ENCODE measurements around the gene RAD51AP2. TPM values are rescaled to one million over a fixed set of nuclear protein-coding genes. Genes with fewer than 3 reads are reported as not detected.
A peak's percentile ranks its signal among the peaks of the same experiment; 100 is the strongest.

RAD51AP2 gene
- total and polyA plus RNA-seq, 10 donors: not detected

DNA sequence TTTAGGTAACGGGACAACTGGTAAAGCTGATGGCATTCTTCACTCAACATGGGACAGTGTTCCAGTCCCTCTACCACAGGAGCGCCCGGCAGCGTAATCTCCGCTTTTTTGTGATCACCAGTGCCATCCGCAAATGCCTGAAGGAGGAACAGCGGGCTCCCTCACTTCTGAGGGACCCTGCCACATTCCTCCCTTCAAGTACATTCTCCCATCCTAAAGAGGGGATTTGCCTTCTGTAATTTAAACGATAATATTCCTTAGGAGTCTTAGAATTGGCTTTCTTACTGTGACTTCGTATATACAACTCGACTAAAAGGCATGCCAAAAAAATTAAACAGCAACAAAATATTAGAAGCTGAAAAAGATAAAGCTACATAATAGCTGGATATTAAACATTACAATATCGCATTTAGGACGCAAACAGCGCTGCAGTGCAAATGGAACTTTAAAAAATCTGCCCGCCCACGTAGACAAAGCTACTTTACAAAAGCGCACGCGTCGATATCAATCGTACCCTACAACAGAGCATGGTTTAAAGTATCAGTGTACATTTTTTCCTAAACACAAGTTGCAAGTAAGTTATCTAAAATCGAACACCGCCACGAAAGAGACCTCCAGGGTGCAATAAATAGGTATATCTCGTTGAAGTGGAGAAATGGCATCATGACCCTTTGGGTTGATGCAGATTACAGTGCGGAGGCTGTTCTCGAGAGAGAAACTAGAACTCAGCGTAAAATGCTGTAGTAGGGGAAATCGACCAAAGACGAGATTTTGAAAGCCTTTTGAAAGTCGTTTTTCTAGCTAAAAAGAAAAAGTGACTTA lies 20.0 kb upstream of the RAD51AP2 start:
- WGBS, 5 donors: 5 to 7% (median 6%) methylated on average over 30 of the region's 30 CpGs
- Histone ChIP-seq H3K9me3 (no peaks in the 10 kb centered on the region), H3K27me3 (replicated peaks in 1 of 7) (peaks cover 0 to 86% (median 62%) of the 10 kb centered on the region in 7 donors), H3K36me3 (no peaks in the 10 kb centered on the region), H3K4me1 (peaks cover 5 to 32% (median 29%) of the 10 kb centered on the region in 6 donors), H3K4me3 (peak overlapping the region; percentile 20 to 63 (median 36)), H3K27ac (peak overlapping the region in 3 of 8 donors; percentile 32 to 46 (median 40))
- intact Hi-C loops (cut with DNase I; ENCODE audit: low total_unique reads): no loop called here
- no peak for DNase-seq
- TF ChIP-seq POLR2AphosphoS5 (IDR thresholded peaks at IDR 0.05) (no peak), POLR2A (IDR thresholded peaks at IDR 0.05) (no peak)
- TF ChIP-seq, protein P1, sequence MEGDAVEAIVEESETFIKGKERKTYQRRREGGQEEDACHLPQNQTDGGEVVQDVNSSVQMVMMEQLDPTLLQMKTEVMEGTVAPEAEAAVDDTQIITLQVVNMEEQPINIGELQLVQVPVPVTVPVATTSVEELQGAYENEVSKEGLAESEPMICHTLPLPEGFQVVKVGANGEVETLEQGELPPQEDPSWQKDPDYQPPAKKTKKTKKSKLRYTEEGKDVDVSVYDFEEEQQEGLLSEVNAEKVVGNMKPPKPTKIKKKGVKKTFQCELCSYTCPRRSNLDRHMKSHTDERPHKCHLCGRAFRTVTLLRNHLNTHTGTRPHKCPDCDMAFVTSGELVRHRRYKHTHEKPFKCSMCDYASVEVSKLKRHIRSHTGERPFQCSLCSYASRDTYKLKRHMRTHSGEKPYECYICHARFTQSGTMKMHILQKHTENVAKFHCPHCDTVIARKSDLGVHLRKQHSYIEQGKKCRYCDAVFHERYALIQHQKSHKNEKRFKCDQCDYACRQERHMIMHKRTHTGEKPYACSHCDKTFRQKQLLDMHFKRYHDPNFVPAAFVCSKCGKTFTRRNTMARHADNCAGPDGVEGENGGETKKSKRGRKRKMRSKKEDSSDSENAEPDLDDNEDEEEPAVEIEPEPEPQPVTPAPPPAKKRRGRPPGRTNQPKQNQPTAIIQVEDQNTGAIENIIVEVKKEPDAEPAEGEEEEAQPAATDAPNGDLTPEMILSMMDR (IDR thresholded peaks at IDR 0.05 in 8 of 11, conservative IDR thresholded peaks at IDR 0.05 in 3 of 11): no peak

- peaks cover 0 to 67% (median 48%) of the 10 kb centered on the region in 7 donors for H3K27me3 ChIP-seq (replicated peaks in 1 of 7)
- 78 to 91% (median 89%) methylated on average over 2 of the region's 2 CpGs for WGBS, 5 donors
- no peak overlapping the region for H3K4me3 ChIP-seq
Measured at GRCh38 chr2:17536416-17536815, 18.2 kb upstream of the RAD51AP2 start.

DNA sequence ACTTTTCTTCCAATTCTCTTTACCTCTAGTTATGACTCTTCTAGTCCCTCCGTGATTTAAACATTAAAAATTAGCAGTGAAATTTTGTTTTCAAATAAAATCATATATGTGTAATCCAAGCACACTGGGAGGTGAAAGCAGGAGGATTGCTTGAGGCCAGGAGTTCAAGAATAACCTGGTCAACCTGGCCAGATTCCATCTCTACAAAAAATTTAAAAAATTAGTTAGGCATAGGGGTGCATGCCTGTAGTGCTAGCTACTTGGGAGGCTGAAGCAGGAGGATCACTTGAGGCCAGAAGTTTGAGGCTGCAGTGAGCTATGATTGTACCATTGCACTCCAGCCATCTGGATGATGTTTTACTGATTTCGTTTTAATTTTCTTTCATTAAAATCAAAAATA lies 15.3 kb upstream of the RAD51AP2 start:
- H3K4me1 ChIP-seq: peaks cover 0 to 7% (median 4%) of the 10 kb centered on the region in 6 donors
- peaks cover 0 to 39% (median 24%) of the 10 kb centered on the region in 7 donors for H3K27me3 ChIP-seq (replicated peaks in 1 of 7)
- intact Hi-C loops (cut with DNase I; ENCODE audit: low total_unique reads): no loop called here
- DNase-seq: no peak
- no peak overlapping the region for H3K27ac ChIP-seq
- H3K4me3 ChIP-seq: no peak overlapping the region
- no peaks in the 10 kb centered on the region for H3K36me3 ChIP-seq
- WGBS, 5 donors: 68 to 79% (median 76%) methylated on average over 2 of the region's 2 CpGs
- H3K9me3 ChIP-seq: no peaks in the 10 kb centered on the region
- TF ChIP-seq POLR2AphosphoS5 (IDR thresholded peaks at IDR 0.05) (no peak), POLR2A (IDR thresholded peaks at IDR 0.05) (no peak)
- TF ChIP-seq, protein P1 (IDR thresholded peaks at IDR 0.05 in 8 of 11, conservative IDR thresholded peaks at IDR 0.05 in 3 of 11): no peak

More at GRCh38 chr2:17536416-17536815, 18.2 kb upstream of the RAD51AP2 start:
- Histone ChIP-seq H3K4me1 (peaks cover 5 to 32% (median 29%) of the 10 kb centered on the region in 6 donors), H3K27ac (no peak overlapping the region), H3K9me3 (no peaks in the 10 kb centered on the region), H3K36me3 (no peaks in the 10 kb centered on the region)
- intact Hi-C loops (cut with DNase I; ENCODE audit: low total_unique reads): no loop called here
- DNase-seq: no peak
- TF ChIP-seq, protein P1 (IDR thresholded peaks at IDR 0.05 in 8 of 11, conservative IDR thresholded peaks at IDR 0.05 in 3 of 11): no peak
- TF ChIP-seq POLR2AphosphoS5 (IDR thresholded peaks at IDR 0.05): no peak

DNA sequence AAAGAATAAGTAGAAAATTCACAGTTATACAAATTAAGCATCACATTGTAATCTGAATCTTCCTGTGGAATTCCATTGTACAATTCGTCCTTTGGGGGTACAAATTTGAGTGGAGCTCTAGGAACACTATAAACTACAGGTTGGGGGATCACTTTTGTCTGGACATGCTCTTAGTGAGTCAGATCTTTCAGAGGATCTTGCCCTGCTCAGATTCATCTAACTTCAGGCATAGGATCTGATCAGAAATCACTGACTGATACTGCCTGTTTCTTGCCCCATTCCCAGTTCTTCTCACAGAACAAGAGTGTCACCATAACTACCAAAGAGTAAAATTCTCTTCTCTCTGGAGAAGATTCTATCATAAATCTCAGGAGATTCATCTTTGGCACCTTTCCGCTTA lies 11.5 kb upstream of the RAD51AP2 start:
- Histone ChIP-seq H3K36me3 (no peaks in the 10 kb centered on the region), H3K4me3 (no peak overlapping the region), H3K27me3 (replicated peaks in 1 of 7) (peaks cover 0 to 7% (median 0%) of the 10 kb centered on the region in 7 donors), H3K4me1 (no peaks in the 10 kb centered on the region), H3K9me3 (no peaks in the 10 kb centered on the region), H3K27ac (no peak overlapping the region)
- intact Hi-C loops (cut with DNase I; ENCODE audit: low total_unique reads): no loop called here
- TF ChIP-seq POLR2AphosphoS5 (IDR thresholded peaks at IDR 0.05) (no peak), POLR2A (IDR thresholded peaks at IDR 0.05) (no peak)
- TF ChIP-seq, protein P1 (IDR thresholded peaks at IDR 0.05 in 8 of 11, conservative IDR thresholded peaks at IDR 0.05 in 3 of 11): no peak
- DNase-seq: no peak
- 64 to 87% (median 79%) methylated on average over 2 of the region's 2 CpGs for WGBS, 5 donors
